HS-5 (cell line): ENCODE results near the gene RARG.

Source experiments
- DNase-seq: peaks from one replicate; pipeline ENCODE4 v3.0.0-alpha.2; 2012; ENCODE audit warnings: low read depth

RARG gene

DNA sequence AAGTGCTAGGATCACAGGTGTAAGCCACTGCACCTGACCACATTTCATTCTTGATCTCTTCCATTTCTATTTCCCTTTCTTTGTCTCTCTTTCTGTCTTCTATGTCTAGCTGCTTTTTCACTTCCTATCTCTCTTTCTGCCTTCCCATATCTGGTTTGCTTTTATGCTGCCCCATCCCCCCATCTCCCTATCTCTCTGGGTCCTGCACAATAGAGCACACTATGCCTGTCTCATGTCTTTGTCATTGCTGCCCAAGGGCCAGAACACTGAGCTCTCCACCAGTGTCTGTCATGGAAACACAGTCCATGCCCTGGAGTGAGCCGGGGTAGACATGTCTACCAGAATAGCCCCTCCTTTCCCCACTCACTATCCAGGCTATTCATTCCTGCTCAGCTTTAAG is 12.3 kb upstream of the RARG start:
- DNase-seq: no peak

DNA sequence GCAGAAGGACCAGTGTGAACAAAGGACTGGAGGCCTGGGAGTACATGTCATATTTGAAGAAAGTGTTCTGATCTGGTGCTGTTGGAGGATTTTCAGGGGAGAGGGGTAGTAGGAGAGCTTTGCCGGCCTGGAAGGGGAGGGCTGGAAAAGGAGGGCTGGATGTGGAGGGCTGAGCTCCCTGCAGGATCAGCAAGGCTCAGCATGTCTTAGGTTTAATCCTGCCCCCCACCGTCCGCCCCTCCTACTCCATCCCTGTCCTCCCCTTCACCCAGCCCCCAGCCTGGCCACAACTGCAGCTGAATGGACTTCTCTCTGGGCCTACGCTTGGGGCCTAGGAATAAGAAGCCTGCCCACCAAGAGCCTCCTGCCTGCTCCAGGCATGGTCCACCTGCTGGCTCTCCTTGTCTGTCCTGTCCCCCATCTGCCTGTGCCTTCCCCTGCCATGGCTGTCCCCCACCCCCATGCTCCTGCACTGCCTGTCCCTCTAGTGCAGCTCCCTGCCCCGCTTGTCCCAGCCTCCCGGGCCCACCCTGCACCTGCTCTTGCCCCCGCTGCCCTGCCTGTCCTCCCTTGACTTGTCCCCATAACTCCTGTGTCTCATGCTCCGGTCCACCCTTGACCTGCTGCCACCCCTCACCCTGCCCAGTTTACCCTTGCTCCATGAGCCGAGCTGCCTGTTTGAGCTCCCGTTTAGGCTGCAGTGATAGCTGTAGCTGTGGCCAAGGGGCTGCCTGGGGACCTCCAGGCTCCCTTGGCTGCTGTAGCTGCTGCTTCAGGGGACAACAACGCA is 9.8 kb upstream of the RARG start:
- no peak for DNase-seq

DNA sequence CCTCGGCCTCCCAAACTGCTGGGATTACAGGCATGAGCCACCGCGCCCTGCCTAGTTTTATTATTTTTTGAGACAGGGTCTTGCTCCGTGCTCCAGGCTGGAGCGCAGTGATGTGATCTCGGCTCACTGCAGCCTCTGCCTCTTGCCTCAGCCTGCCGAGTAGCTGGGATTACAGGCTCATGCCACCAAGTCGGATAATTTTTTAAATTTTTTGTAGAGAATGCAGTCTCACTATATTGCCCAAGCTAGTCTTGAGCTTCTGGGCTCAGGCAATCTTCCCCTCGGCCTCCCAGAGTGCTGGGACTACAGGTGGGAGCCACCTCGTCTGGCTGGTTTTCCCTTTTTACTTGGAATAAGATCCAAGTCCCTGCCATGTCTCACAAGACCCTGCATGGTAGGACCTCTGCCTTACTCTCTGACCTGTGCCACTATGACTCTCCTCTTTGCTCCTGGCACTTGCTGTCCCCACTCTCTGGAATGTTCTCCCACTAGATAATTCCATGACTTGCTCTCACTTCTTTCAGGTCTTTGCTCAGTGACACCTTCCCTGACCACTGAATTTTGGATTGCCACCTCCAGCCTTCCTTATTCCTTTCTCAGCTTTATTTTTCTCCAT is 7.7 kb upstream of the RARG start:
- DNase-seq: no peak

DNA sequence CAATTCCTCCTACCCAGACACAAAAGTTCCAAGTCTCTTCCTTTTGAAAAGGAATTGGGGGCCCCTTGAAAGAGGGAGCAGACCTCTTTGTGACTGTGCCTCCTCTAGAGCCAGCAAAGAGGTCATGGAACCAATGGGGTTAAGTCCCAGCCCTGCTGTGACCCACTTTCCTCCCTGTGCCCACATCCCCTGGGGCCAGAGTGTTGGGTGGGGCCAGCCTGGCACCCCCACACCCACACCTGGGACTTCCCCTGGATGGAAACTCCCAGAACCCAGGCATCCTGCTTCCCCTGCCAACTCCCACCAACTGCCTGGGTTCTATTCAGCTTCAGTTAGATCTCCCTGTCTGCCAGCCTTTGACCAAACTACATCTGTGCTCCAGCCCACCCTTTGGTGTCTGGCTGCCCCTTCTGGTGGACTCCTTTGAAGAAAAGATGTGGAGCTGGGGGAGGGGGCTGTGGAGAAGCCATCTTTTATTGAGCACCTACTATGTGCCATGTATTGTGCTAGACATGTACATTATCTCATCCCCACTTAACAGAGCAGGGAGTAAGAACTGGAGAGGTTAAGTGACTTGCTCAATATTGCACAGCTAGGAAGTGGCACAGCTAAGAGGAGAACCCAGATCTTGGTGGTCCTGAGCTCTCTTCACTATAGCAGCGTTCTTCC is 4.6 kb upstream of the RARG start:
- DNase-seq: no peak

DNA sequence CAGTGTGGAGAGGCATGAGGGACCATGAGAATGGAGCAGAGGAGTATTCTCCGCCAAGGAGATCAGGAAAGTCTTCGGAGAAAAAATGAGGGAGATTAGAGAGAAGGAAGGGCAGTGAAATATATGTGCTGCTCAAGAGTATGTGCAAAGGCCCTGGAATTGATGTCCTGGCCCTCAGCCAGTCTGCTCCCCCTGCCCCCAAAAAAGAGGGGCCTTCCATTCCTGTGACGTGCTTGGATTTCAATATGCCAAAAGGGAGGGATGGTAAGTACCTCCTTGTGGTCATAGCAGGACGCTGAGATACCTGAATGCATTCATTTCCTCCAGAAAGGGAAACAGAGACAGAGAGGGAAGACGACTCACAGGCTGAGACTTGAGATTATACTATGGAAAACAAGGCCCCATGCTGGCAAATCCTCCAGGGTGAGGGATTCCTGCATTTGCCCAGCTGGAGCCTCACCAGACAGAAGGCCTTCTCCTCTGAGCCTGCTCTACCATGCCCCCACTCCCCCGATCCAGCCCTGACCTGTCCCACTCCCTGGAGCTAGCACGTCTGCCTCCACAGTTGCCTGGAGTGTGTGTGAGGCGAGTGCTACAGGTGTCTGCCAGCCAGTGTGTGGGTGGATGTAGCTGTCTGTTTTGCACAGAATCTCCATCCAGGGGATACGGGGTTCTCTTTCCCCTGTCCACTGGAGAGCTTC is 3.9 kb upstream of the RARG start:
- DNase-seq: no peak

DNA sequence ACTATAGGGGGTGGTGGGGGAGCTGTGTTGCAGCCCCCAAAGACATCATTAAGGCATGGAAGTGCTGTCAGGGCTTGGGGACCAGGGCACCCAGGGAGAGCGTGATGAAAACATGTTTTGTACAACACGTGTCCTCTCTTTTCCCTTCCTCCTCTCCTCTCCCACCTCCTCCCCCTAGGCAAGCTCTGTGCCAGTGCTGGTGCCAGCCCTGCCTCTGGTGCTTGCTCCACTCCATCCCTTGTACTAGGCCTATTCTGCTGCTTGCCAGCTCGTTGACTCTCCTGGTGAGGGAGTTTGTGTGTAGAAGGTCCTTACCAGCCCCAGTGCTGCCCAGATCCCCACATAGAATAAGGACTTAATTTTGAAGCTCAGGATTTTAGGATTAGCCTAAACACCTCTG is 3.2 kb upstream of the RARG start:
- no peak for DNase-seq

DNA sequence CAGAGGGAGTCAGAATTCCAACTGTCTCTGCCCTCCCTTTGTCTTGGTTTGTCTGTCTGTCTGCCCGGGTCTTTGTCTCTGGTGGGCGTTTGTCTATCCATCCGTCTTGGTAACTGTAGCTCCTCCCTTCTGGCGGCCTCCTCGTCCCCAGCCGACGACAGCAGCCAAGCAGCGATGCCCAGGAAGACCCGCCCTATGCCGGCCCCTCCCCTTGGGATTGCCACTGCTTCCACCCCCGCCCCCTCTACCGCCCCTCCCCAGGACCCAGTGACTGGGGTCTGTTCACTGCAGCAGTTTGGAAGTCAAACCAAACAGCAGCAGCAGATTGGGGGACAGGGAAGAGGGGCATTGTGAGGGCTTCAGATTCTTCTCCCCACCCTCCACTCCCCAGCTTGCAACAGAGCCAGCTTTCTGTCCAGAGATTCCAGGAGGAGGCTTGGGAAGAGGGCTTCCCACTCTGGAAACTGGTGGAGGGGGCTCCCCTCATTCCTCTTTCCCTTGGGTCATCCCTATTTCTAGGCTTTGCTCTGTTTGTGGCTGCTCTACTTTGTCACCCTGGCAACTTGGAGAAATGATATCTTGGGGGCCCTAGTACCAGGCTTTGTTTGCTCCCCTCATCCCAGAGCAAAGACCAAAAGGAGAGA is 2.4 kb upstream of the RARG start:
- DNase-seq: no peak

DNA sequence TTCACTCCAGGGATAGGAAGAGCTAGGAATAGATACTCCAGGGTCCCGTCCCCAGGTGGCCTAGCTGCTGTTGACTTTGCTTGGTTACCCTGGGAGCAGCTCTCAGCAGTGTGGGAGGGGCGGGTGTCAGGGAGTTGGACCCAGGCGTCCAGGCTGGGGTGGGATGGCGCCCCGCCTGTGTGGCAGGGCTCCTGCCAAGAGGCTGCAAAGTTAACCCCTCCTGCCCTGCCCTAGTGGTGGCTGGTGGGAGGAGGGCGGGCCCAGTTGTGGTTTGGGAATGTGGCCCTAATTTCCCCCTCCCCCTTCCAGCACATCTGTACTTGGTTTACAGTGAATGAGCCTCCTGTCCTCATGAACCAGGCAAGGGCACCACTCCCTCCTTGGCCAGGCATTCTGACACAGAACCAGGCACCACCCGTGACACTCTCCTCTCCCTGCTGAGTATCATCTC is 1.7 kb upstream of the RARG start:
- no peak for DNase-seq

DNA sequence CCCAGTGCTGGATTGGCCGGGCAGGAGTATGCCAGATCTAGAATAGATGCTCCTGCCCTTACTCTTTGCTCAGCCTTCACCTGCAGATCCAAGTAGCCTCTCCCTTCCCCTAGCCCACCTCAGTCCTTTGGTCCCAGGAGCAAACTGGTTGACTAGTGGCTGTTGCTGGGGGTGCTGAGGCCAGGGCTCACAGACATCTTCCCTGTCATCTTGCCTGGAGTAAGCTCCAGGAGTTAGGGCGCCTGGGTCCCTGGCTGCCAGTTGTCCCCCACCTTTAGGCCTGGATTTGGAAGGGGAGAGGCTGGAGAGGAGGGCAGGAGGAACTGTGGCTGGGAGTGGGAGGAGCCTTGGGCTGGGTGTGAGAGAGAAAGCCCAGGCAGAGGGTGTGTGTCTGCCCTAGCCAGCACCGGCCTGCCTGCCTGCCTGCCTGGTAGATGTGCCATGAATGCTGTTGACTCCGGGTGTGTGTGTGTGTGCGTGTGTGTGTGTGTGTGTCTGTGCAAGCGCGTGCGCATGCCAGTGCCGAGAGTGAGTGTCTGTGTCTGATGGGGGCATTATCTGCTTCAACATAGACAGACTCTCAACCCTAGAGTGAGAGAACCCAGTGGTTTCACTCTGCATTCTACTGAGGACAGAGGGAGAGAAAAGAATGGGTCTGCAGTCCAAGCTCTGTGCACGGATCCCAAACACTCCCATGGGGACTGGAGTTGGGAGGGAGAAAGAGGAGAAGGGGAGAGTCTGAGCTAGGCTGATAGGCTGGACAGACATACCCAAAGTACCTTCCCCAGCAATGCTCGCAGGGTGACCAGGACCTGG is 845 bp upstream of the RARG start:
- no peak for DNase-seq

DNA sequence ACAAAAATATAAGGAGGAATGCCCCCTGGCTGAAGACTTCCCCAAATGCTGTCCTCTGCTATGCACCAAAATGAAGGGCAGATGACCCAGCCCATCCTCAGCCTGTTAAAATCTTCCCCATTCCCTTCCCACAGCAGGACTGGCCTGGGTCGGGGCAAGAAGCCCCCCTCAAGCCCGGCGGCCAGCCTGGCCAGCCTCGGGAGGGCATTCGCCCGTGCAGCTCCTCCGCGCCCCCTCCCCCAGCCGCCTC is 413 bp downstream of the RARG start:
- DNase-seq: no peak

DNA sequence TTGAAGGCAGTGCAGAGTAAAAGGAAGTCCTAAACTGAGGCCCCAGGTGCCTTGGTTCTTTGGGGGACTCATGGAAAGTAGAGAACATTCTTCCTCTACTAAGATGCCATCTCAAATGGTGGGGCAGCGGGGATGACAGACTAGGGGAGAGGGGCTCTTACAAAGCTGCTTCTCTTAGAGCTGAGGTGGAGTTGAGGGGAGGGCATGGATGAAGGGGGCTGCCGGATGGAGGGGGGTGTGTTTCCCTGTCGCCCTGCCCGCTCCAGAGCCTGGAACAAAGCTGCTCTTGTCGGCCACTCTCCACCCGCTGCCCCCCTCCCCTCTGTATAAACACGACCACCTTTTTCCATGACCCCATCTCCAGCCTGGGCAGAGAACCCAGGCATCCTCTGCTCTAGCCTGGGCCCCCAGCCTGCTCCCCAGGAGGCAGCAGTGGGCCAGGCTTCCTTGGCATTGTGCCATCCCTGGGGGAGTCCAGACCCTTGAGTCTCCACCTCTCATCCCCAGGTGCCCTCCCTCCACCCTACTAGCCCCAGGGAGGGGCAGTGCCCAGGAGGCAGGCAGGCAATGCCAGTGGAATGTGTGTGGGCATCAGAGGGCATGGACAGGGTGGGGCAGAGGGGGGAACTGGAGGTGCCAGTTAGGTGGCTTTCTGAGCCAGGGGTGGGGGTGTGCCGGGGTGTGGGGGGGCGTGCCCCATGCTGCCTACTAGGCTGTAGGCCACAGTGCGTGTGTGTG is 1.7 kb downstream of the RARG start:
- DNase-seq: no peak

DNA sequence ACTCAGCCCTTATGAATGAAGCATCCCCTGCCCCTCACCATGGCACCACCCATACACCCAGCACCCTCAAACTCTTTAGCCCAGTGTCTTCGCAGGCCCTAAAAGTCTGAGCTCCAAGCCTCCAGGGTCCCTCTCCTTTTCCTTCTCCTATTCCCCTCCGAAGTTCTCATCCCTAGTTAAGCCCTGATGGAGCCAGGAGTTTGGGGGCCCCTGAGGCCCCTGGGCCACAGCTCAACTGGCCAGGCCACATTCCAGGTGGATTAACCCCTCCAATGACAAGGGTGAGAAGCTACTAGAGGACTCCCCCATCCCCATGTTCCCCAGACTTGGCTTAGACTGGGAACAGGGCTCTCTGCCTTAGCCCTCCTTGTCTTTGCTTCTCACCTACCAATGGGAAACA is 2.6 kb downstream of the RARG start:
- DNase-seq: no peak

DNA sequence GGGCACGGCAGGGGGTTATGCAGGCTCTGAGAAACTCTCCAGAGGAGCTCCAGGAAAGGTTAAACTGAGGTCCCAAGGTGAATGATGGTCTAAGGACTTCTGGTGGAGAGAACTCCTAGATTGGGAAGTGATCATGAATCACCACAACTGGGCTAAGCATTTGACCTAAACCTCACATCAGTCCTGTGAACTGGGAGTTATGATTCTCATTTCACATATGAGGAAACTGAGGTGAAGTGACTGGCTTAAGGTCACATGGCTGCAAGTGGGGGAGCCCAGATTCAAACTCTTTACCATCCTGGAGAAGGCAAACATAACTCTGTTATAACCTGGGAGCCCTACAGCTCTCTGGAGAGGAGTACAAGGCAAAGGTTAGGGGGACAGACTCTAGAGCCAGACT is 4.2 kb downstream of the RARG start:
- DNase-seq: no peak

DNA sequence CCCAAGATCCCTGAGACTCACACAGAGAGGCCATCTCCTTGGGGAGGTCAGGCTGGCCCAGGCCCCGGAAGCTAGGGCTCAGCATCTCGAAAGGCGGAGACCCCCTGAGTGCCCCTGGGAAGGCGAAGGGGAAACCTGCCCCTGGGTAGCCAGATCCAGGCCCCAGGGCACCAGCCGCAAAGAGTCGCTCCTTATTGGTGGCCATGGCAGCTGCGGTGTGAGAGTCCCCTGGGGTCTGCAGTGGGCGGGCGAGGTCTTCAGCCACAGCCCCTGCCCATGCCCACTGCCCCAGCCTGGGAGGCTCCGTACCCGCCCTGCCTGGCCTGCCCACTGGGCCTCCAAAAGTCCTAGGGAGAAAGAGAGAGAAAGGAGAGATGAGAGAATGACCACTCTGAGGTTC is 4.7 kb downstream of the RARG start:
- no peak for DNase-seq

DNA sequence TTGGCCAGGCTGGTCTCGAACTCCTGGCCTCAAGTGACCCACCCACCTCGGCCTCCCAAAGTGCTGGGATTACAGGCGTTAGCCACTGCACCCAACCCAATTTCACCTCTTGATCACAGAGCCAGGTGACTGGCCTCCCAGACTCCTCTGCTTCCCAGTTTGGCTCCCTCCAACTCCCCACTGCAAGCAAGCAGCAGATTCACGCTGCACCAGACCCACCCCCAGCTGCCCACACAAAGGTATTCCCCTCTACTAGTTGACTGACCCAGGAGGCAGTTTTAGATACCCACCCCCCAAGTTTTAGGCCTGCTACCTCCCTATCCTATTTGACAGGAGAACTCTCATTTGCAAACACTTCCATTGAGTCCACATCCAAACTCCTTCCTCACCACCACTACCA is 5.2 kb downstream of the RARG start:
- no peak for DNase-seq

DNA sequence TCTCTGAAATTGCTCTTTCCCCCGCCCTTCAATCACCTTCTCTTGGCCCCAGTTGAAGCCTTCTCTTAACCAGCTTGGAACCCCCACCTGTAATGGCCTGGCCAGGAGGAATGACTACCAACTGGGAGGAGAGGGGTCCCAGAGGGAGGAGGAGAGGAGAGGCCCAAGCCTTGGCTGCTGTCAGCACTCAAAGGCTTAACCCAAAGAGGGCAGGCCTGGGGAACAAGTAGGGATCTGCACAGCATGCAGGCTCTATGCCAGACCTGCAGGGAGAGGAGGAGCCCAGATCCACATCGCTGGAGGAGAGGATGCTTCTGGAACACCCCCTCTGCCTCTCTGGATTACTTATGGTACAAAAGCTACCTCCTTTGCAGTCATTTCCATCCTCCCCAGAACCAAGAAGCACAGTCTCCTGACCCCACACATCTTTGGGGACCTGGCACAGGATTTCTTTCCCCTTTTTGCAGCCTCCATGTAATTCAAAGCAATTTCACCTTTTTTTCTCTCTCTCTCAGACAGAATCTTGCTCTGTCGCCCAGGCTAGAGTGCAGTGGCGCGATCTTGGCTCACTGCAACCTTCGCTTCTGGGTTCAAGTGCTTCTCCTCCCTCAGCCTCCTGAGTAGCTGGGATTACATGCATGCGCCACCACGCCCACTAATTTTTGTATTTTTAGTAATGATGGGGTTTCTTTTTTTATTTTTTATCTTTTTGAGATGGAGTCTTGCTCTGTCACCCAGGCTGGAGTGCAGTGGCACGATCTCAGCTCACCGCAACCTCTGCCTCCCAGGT is 6.2 kb downstream of the RARG start:
- DNase-seq: no peak

DNA sequence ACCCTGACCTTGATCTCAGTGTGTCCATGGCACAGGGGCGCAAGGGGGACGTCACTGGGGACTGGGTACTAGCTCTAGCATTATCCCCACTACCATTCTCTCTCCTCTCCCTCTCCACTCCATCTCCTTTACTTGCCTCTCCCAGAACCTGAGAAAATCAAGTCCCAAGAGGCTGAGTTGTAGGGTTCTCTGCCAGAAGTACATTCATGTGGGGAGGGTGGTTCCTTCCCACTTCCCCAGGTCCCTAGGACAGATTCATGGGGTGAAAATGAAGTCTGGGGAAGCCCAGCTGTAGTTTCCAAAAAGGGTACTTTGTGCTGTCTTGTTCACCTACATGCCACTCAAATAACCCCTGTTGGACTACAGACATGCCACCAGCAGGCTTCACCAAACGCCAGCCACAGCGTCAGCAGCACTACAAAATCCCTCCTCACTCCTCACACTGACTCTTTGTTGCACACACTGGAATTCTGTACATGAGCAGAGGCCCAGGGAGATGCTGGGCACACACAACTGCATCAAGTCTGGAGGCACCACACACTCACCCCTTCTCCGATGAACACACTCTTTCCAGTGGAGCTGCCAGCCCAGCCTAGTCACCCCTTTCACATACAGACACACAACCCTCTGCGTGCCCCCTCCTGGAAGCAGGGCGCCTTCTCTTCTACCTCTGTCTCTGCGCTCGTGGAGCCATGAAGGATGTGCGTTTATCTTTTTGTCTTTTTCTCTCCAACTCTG is 6.9 kb downstream of the RARG start:
- DNase-seq: no peak

DNA sequence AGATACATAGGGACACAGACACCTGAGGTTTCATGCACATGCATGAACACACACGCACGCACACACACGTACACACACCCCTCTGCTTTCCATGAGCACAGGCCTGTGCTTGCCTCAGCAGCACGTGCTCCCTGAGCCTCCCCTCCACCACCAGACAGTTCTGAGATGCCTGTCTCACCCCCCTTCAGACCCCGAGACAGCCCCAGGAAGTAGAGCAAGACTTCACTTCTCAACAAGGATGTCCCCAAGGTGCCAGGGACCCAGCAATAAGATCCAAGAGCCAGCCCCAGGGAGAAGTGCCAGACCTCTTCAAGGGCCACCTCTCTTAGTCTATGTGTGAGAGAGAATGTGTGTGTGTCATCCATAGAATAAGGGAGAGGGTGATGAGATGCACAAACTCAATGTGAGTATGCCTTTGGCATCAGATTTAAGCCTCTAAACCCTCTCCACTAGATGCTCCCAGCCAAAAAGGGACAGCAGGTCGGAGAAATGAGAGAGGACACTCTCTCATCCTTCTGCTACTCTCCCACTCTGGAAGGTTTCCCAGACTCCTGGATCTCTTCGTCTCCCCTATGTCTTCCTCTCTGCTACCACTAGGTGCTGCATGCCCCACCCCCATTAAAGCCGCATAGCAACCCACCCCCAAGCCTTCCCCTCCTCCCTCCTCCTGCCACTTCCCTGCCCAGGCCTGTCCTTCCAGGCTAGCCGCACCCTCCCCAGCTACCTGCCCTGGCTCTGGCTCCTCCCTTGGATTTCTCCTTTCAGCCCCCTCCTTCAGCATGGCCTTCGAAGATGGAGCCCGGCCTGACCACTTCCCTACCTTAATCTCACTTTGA is 7.7 kb downstream of the RARG start:
- DNase-seq: no peak
